ACC112 (cell line): ENCODE measurements around the gene LLPH.

Experiments
- H2AFZ ChIP-seq: fragments of 200-600 bp; sonication (generic); one replicate; pipeline ENCODE4 v1.6.0; 2017; ENCODE audit warnings: antibody characterized with exemption, low read length; ENCODE audit not compliant: unreplicated experiment
- H3K27ac ChIP-seq: fragments of 200-600 bp; sonication (generic); 2 replicates; pipeline ENCODE4 v1.5.1; 2014; ENCODE audit warnings: low read depth, mild to moderate bottlenecking, antibody characterized with exemption, low read length, moderate library complexity
- H3K27me3 ChIP-seq: fragments of 200-600 bp; sonication (generic); 2 replicates; pipeline ENCODE4 v1.6.1; 2014; ENCODE audit warnings: mild to moderate bottlenecking, antibody characterized with exemption, low read length, moderate library complexity, mixed read lengths; ENCODE audit not compliant: insufficient read depth
- H3K36me3 ChIP-seq: fragments of 200-600 bp; sonication (generic); 2 replicates; pipeline ENCODE4 v1.6.1; 2016; ENCODE audit warnings: mild to moderate bottlenecking, antibody characterized with exemption, low read length, moderate library complexity, mixed read lengths; ENCODE audit not compliant: insufficient read depth
- H3K4me1 ChIP-seq: fragments of 200-600 bp; sonication (generic); one replicate; pipeline ENCODE4 v1.6.1; 2016; ENCODE audit warnings: low read length, mixed read lengths; ENCODE audit not compliant: insufficient read depth, unreplicated experiment, control insufficient read depth
- H3K4me3 ChIP-seq: fragments of 200-600 bp; sonication (generic); 2 replicates; pipeline ENCODE4 v1.5.1; 2014; ENCODE audit warnings: mild to moderate bottlenecking, low read depth, low read length
- H3K79me2 ChIP-seq: fragments of 200-600 bp; sonication (generic); one replicate; pipeline ENCODE4 v1.6.0; 2016; ENCODE audit warnings: low read length; ENCODE audit not compliant: control insufficient read depth, unreplicated experiment, insufficient read depth

Gene LLPH

DNA sequence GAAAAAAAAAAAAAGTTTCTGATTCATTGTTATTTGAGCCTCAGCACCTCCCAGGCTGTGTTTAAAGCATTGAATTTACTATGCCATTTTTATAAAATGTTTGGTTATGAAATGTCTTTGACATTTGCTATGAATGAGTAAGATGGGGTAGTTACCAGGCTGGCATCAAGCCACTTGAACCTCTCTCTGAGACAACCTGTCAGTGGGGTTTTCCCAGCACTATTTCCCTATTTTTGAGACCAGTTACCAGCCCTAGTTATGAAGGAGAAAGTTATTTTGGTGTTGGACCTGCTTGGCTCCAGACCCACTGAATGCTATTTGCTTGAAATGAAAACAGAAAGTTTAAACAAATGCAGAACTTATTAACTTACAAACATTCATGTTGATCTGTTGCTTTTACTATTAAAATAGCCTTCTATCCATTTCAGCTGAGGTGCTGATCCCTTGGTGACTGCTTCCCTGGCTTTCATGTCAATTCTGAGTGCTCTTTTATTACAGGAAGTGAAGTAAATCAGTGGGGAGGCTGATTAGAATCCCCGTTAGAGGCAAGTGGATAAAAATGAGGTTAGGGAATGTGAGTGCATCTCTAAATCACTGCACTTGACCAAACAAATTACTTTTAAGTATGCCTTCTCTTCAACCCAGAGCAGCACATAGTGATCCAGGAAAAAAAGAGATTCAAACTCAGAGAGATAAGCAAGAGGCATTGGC, 37.8 kb downstream of the LLPH start:
- Histone ChIP-seq H3K4me3 (no peak overlapping the region), H2AFZ (no peak overlapping the region), H3K4me1 (peaks cover 7% of the 10 kb centered on the region), H3K79me2 (no peaks in the 10 kb centered on the region), H3K27me3 (no peaks in the 10 kb centered on the region), H3K36me3 (no peaks in the 10 kb centered on the region), H3K27ac (peak overlapping the region; percentile 30; the same call in 1 of the 2 replicates)

DNA sequence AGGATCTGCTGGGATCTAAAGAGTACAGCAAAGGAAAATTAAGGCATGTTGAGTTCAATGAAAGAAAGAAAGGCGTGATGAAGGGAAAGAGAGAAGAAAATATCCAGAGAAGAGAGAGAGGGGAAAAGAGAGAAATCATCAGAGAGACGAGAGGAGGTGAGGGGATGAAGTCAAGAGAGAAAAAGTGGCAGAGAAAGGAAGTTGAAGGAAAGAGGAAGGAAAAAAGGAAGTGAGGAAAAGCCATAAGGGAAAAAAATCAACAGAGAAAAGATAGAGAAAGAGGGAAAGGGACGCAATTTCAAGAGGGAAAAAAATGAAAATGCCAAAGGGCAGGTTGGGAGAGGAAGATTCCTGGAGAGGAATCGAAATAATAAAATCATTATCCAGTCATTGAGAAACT, 40.4 kb downstream of the LLPH start:
- H3K27ac ChIP-seq: no peak overlapping the region
- H3K79me2 ChIP-seq: no peaks in the 10 kb centered on the region
- no peak overlapping the region for H2AFZ ChIP-seq
- H3K36me3 ChIP-seq: no peaks in the 10 kb centered on the region
- H3K27me3 ChIP-seq: no peaks in the 10 kb centered on the region
- H3K4me3 ChIP-seq: no peak overlapping the region
- peaks cover 18% of the 10 kb centered on the region for H3K4me1 ChIP-seq

DNA sequence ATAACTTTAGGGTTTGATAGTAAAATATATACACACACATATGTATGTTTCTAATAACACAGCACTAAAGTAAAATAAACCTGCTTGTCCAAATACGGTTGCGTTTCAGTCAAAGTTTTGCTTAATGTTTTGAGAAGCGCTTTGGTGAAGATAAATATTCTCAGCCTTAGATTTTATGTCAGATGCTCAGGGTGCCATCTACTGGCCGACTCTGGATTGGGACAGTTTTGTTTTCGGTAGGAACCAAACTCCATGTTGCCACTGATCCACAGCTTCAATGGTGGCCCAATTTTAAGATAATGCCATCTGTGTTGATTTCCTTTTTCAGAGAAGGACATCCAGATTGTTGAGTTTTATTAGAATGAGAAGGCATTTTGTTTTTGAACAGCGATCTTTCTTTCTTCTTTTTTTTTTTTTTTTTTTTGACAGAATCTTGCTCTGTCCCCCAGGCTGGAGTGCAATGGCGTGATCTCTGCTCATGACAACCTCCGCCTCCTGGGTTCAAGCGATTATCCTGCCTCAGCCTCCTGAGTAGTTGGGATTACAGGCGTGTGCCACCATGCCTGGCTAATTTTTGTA, 43.1 kb downstream of the LLPH start:
- Histone ChIP-seq H3K4me3 (no peak overlapping the region), H3K36me3 (no peaks in the 10 kb centered on the region), H3K4me1 (peaks cover 11% of the 10 kb centered on the region), H2AFZ (no peak overlapping the region), H3K27me3 (no peaks in the 10 kb centered on the region), H3K79me2 (no peaks in the 10 kb centered on the region), H3K27ac (no peak overlapping the region)

DNA sequence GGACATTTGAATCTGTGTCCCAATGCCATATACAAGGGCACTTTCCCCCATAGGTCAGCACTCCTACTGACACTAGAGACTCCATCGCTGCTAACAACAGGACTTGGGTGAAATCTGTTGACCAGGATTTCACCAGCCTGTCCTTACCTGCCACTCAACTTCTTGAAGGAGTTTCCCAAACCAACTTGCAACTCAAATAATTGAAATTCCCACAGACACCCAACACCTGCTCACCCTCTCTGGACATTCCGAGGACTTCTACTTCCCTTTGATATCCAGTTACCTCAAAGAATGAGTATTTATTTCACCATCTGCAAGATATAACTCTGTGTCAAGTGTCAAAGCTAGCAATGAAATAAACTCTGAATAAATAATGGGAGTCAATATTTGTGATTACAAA, 44.6 kb downstream of the LLPH start:
- no peaks in the 10 kb centered on the region for H3K79me2 ChIP-seq
- H3K4me1 ChIP-seq: peaks cover 11% of the 10 kb centered on the region
- H3K36me3 ChIP-seq: no peaks in the 10 kb centered on the region
- no peak overlapping the region for H3K4me3 ChIP-seq
- H2AFZ ChIP-seq: no peak overlapping the region
- H3K27me3 ChIP-seq: no peaks in the 10 kb centered on the region
- no peak overlapping the region for H3K27ac ChIP-seq

DNA sequence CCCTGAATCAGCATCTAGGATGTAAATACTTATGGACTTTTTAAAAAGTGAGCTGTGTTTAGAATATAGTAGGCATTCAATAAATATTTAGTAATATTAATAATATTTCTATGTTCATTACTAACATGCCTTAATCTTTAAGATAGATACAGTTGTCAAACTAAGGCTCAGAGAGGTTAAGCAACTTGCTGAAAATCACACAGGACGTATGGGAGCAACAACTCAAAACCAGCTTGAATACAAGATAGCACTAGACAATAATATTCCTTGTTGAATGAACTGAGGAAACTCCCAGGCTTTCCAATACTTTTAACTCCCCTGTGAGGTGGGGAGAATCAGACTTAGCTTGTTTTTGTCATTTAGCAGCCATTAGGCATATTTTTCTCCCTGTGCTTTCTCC, 45.3 kb downstream of the LLPH start:
- Histone ChIP-seq H3K27me3 (no peaks in the 10 kb centered on the region), H3K4me3 (no peak overlapping the region), H3K4me1 (peaks cover 11% of the 10 kb centered on the region), H3K79me2 (no peaks in the 10 kb centered on the region), H3K27ac (no peak overlapping the region), H2AFZ (no peak overlapping the region), H3K36me3 (no peaks in the 10 kb centered on the region)

DNA sequence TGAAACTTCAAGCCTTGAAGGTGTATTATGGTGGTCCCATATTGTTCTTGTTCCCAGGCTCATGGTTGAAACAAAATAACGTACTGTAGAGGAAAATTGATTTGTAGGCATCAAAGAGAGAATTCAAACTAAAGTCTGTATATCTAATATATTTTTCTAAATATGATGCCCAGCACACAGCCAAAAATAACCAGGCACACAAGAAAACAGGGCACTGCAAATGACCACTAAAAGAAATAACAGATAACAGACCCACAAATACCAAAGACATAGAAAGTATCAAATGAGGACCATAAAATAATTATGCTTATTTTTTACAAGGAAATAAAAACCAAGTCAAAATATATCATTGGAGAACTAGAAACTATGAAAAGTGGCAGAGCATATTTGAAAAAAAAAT, 46.8 kb downstream of the LLPH start:
- Histone ChIP-seq H3K27me3 (no peaks in the 10 kb centered on the region), H3K4me1 (peaks cover 11% of the 10 kb centered on the region), H2AFZ (no peak overlapping the region), H3K4me3 (no peak overlapping the region), H3K79me2 (no peaks in the 10 kb centered on the region), H3K36me3 (no peaks in the 10 kb centered on the region), H3K27ac (no peak overlapping the region)

DNA sequence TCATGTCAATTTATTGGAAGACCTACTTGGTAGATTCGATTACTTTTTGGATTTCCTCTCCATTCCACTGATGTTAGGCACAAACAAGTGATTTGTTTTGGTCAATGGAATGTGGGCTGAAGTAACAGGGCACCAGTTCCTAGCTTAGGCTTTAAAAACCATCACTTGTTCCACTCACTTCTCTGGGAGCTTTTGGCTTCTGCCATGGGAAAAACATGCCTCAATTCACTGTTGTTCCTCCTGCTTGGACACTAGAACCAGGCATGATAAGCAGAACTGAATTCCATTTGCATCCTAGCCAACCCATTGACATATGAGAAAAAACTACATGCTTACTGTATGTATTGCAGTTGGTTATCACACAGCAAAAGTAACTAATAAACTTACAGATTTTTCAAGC, 47.8 kb downstream of the LLPH start:
- Histone ChIP-seq H3K4me3 (no peak overlapping the region), H3K36me3 (no peaks in the 10 kb centered on the region), H3K79me2 (no peaks in the 10 kb centered on the region), H3K27ac (no peak overlapping the region), H2AFZ (no peak overlapping the region), H3K4me1 (peaks cover 11% of the 10 kb centered on the region), H3K27me3 (no peaks in the 10 kb centered on the region)

DNA sequence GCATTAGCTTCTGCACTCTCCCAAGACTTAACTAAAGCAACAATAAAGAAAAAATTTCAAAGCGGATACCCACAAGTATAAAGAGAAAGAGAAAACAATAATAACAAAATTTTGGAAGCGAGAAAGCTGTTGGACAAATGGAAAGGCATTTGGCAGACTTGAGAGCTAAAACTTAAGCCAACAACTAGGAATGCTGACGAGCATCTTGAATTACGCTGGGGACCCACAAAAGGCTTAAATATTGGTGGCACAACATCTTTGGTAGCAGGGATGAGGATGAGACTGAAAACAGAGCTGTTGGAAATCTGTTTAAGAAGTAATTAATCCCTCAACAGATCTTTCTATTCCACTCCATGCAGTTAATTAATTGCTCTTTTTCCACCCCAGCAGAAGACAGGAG, 49.8 kb downstream of the LLPH start:
- H2AFZ ChIP-seq: no peak overlapping the region
- H3K36me3 ChIP-seq: no peaks in the 10 kb centered on the region
- H3K4me1 ChIP-seq: no peaks in the 10 kb centered on the region
- no peak overlapping the region for H3K4me3 ChIP-seq
- no peaks in the 10 kb centered on the region for H3K79me2 ChIP-seq
- no peaks in the 10 kb centered on the region for H3K27me3 ChIP-seq
- H3K27ac ChIP-seq: no peak overlapping the region

DNA sequence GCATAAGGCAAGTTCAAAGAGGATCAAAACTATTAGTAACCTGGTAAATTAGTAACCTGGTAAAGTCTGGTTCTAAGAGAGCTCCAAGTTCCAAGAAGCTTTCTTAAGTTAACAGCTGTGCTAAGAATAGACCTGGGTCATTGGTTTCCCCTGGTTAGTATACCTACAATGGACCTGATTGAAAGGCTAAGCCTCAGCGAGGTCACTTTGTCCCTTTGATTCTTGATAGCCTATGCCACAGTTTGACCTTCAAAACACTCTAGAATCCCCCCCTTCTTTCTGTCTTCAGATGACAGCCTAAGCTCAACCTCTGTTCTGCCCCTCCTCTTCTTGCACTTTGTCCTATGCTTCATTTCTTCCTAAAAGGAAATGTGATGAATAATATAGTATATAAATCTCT, 53.0 kb downstream of the LLPH start:
- H3K4me3 ChIP-seq: no peak overlapping the region
- H2AFZ ChIP-seq: no peak overlapping the region
- no peaks in the 10 kb centered on the region for H3K4me1 ChIP-seq
- no peaks in the 10 kb centered on the region for H3K36me3 ChIP-seq
- no peak overlapping the region for H3K27ac ChIP-seq
- no peaks in the 10 kb centered on the region for H3K27me3 ChIP-seq
- H3K79me2 ChIP-seq: no peaks in the 10 kb centered on the region

DNA sequence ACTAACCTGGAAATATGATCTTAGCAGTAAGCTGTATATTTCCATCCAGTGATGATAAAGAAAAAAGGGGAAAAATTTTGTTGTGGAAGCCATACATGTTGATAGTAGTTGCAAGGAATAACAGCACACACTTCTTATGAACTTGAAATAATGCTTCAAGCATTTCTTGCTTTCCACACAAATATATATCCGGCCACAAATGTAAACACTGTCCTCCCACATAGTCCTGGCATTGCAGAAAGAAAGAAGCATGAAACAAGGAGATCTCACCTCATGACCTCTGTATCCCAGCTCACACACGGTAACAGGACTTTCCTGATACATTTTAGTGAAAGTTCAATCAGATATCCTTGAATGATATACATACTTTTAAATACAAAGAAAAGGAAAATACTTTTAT, 56.0 kb downstream of the LLPH start:
- H3K36me3 ChIP-seq: no peaks in the 10 kb centered on the region
- H3K27me3 ChIP-seq: no peaks in the 10 kb centered on the region
- H3K27ac ChIP-seq: no peak overlapping the region
- no peak overlapping the region for H2AFZ ChIP-seq
- no peaks in the 10 kb centered on the region for H3K79me2 ChIP-seq
- no peak overlapping the region for H3K4me3 ChIP-seq
- H3K4me1 ChIP-seq: no peaks in the 10 kb centered on the region

DNA sequence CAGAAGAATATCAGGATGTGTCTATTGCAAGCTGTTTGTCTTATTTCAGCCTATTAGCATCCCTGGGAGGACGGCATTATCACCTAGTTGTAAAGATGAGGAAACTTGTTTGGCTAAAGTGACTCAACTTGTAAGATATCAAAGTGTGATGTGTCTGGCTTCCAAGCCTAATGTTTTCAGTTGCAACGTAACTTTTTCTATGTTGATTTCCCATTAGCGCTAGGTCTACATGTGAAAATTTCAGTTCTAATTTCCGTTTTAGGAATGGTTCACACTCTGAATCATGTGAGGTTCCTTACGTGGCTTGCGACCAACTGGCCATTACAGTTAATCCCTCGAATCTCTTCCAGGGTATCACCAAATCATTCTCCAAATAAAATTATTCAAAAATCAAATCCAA, 58.0 kb downstream of the LLPH start:
- H3K79me2 ChIP-seq: no peaks in the 10 kb centered on the region
- H3K27ac ChIP-seq: no peak overlapping the region
- no peaks in the 10 kb centered on the region for H3K27me3 ChIP-seq
- H2AFZ ChIP-seq: no peak overlapping the region
- H3K4me3 ChIP-seq: no peak overlapping the region
- H3K36me3 ChIP-seq: no peaks in the 10 kb centered on the region
- no peaks in the 10 kb centered on the region for H3K4me1 ChIP-seq
